ENCODE measurements around the gene SEPTIN14. TPM values are rescaled to one million over a fixed set of nuclear protein-coding genes. Genes with fewer than 3 reads are reported as not detected.

SEPTIN14 gene
- total RNA-seq, 1 donor from 2014 or later = not detected

DNA sequence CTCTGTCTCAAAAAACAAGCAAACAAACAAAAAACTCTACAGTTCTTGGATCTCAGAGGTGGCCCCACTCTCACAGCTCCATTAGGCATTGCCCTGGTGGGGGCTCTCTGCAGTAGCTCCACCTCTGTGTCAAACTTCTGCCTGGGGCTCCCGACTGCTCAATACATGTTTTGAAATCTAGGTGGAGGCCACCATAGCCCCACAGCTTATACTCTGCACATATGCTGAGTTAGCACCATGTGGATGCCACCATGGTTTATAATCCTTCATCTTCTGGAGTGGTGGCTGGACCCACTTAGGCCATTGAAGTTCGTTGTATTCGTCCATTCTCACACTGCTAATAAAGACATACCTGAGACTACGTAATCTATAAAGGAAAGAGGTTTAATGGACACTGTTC lies 78.4 kb downstream of the SEPTIN14 start:
- Histone ChIP-seq H3K4me3 (ENCODE audit: insufficient read depth, low read depth, low read length) (no peak overlapping the region), H4K20me1 (ENCODE audit: insufficient read depth, low read length) (no peaks in the 10 kb centered on the region), H3K79me2 (ENCODE audit: insufficient read depth, low read length) (no peaks in the 10 kb centered on the region), H3K27me3 (ENCODE audit: insufficient read depth, low read length) (no peaks in the 10 kb centered on the region), H3K4me1 (ENCODE audit: insufficient read depth, low read length) (no peaks in the 10 kb centered on the region), H3K9me3 (ENCODE audit: insufficient read depth, low read depth, low read length) (no peaks in the 10 kb centered on the region), H3K36me3 (ENCODE audit: insufficient read depth, low read length) (no peaks in the 10 kb centered on the region), H3K9ac (ENCODE audit: low read length) (no peak overlapping the region), H3K4me2 (ENCODE audit: low read length) (no peak overlapping the region), H3K27ac (ENCODE audit: low read depth, low read length) (no peak overlapping the region), H2AFZ (ENCODE audit: low read depth, low read length) (no peak overlapping the region)
- Mint-ChIP-seq H3K9me3 (ENCODE audit: unreplicated experiment) (peaks cover 4% of the 10 kb centered on the region), H3K27me3 (ENCODE audit: low read depth, unreplicated experiment) (no peaks in the 10 kb centered on the region), H3K36me3 (ENCODE audit: low read depth, unreplicated experiment) (no peaks in the 10 kb centered on the region), H3K4me1 (ENCODE audit: low read depth, unreplicated experiment) (no peaks in the 10 kb centered on the region), H3K4me3 (ENCODE audit: unreplicated experiment) (no peak overlapping the region), H3K27ac (ENCODE audit: unreplicated experiment) (no peak overlapping the region)
- DNase-seq (ENCODE audit: low read depth) = no peak
- TF ChIP-seq, protein P1, sequence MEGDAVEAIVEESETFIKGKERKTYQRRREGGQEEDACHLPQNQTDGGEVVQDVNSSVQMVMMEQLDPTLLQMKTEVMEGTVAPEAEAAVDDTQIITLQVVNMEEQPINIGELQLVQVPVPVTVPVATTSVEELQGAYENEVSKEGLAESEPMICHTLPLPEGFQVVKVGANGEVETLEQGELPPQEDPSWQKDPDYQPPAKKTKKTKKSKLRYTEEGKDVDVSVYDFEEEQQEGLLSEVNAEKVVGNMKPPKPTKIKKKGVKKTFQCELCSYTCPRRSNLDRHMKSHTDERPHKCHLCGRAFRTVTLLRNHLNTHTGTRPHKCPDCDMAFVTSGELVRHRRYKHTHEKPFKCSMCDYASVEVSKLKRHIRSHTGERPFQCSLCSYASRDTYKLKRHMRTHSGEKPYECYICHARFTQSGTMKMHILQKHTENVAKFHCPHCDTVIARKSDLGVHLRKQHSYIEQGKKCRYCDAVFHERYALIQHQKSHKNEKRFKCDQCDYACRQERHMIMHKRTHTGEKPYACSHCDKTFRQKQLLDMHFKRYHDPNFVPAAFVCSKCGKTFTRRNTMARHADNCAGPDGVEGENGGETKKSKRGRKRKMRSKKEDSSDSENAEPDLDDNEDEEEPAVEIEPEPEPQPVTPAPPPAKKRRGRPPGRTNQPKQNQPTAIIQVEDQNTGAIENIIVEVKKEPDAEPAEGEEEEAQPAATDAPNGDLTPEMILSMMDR (IDR thresholded peaks at IDR 0.05; ENCODE audit: insufficient read depth, low read depth, low read length) = no peak
- no peak for TF ChIP-seq EZH2 (IDR thresholded peaks at IDR 0.05; ENCODE audit: insufficient read depth, low read length)
- FAIRE-seq = no peak

DNA sequence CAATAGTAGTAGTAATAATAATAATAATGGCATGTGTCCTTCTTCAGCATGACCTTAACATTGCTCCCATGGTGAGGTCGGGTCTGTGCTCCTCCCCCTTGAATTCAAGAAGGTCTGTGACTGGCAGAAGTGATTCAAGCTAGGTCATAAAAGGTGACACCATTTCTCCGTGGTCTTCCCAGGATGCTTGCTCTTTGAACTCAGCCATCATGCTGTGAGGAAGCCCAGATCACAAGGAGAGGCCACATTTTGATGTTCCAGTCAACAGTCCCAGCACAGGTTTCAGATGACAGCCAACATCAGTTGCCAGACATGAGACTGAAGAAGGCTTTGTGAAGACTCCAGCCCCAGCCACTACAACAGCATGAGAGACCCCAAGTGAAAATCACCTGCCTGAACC lies 83.9 kb downstream of the SEPTIN14 start:
- no peaks in the 10 kb centered on the region for H3K4me1 ChIP-seq (ENCODE audit: insufficient read depth, low read length)
- H4K20me1 ChIP-seq (ENCODE audit: insufficient read depth, low read length) = no peaks in the 10 kb centered on the region
- H3K4me3 ChIP-seq (ENCODE audit: insufficient read depth, low read depth, low read length) = no peak overlapping the region
- H3K9me3 ChIP-seq (ENCODE audit: insufficient read depth, low read depth, low read length) = no peaks in the 10 kb centered on the region
- no peak overlapping the region for H3K4me2 ChIP-seq (ENCODE audit: low read length)
- TF ChIP-seq, protein P1 (IDR thresholded peaks at IDR 0.05; ENCODE audit: insufficient read depth, low read depth, low read length) = no peak
- H3K36me3 ChIP-seq (ENCODE audit: insufficient read depth, low read length) = no peaks in the 10 kb centered on the region
- Mint-ChIP-seq H3K27ac (ENCODE audit: unreplicated experiment) (no peak overlapping the region), H3K9me3 (ENCODE audit: unreplicated experiment) (peaks cover 3% of the 10 kb centered on the region), H3K4me3 (ENCODE audit: unreplicated experiment) (no peak overlapping the region), H3K4me1 (ENCODE audit: low read depth, unreplicated experiment) (no peaks in the 10 kb centered on the region), H3K36me3 (ENCODE audit: low read depth, unreplicated experiment) (no peaks in the 10 kb centered on the region), H3K27me3 (ENCODE audit: low read depth, unreplicated experiment) (no peaks in the 10 kb centered on the region)
- FAIRE-seq = no peak
- no peak overlapping the region for H2AFZ ChIP-seq (ENCODE audit: low read depth, low read length)
- H3K9ac ChIP-seq (ENCODE audit: low read length) = no peak overlapping the region
- no peaks in the 10 kb centered on the region for H3K27me3 ChIP-seq (ENCODE audit: insufficient read depth, low read length)
- no peaks in the 10 kb centered on the region for H3K79me2 ChIP-seq (ENCODE audit: insufficient read depth, low read length)
- H3K27ac ChIP-seq (ENCODE audit: low read depth, low read length) = no peak overlapping the region
- DNase-seq (ENCODE audit: low read depth) = no peak

DNA sequence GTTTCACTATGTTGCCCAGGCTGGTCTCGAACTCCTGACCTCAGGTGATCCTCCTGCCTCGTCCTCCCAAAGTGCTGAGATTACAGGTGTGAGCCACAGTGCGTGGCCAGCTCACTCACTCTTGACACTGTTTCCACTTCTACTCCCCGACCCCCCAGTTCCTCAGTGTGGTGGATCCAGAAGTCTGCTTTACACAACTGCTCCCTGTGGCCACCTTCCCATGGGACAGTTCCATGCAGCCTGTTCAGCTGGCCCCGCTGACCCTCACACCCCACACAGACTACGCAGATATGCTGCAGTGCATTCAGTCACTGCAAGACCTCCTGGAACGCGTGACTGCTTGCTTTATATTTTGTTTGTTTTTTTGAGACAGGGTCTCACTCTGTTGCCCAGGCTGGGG lies 86.4 kb downstream of the SEPTIN14 start:
- Histone ChIP-seq H3K9me3 (ENCODE audit: insufficient read depth, low read depth, low read length) (no peaks in the 10 kb centered on the region), H3K27ac (ENCODE audit: low read depth, low read length) (no peak overlapping the region), H2AFZ (ENCODE audit: low read depth, low read length) (no peak overlapping the region), H3K9ac (ENCODE audit: low read length) (no peak overlapping the region), H3K4me1 (ENCODE audit: insufficient read depth, low read length) (no peaks in the 10 kb centered on the region), H3K79me2 (ENCODE audit: insufficient read depth, low read length) (no peaks in the 10 kb centered on the region), H3K4me3 (ENCODE audit: insufficient read depth, low read depth, low read length) (no peak overlapping the region), H3K27me3 (ENCODE audit: insufficient read depth, low read length) (no peaks in the 10 kb centered on the region), H3K36me3 (ENCODE audit: insufficient read depth, low read length) (no peaks in the 10 kb centered on the region), H3K4me2 (ENCODE audit: low read length) (no peak overlapping the region), H4K20me1 (ENCODE audit: insufficient read depth, low read length) (no peaks in the 10 kb centered on the region)
- Mint-ChIP-seq H3K4me3 (ENCODE audit: unreplicated experiment) (no peak overlapping the region), H3K27me3 (ENCODE audit: low read depth, unreplicated experiment) (no peaks in the 10 kb centered on the region), H3K9me3 (ENCODE audit: unreplicated experiment) (peaks cover 3% of the 10 kb centered on the region), H3K36me3 (ENCODE audit: low read depth, unreplicated experiment) (no peaks in the 10 kb centered on the region), H3K27ac (ENCODE audit: unreplicated experiment) (no peak overlapping the region), H3K4me1 (ENCODE audit: low read depth, unreplicated experiment) (no peaks in the 10 kb centered on the region)
- DNase-seq (ENCODE audit: low read depth) = no peak
- FAIRE-seq = no peak
- TF ChIP-seq, protein P1 (IDR thresholded peaks at IDR 0.05; ENCODE audit: insufficient read depth, low read depth, low read length) = no peak
- TF ChIP-seq EZH2 (IDR thresholded peaks at IDR 0.05; ENCODE audit: insufficient read depth, low read length) = no peak

Measured in astrocyte (in vitro differentiated cells and primary cell).